ENCODE results near the gene ZNF12.

Gene ZNF12

DNA sequence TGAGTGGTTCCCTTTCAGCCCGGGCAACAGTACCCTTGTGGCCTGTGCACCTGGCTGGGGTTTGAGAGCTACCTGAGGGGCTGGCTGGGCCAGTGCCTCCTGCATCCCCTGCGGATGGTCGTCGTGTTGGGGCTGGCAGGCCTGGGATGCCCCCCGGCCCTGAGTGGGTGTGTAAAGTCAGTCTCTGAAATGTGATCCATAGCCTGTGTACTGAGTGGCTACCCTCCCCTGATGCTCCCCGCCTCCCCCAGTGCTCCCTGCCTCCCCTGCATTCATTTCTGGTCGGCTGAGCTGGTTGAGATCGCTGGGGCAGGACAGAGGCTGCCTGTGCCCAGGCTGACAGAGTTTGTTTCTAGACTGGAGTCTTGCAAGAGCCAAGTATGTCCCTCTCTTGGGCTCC lies 60.3 kb downstream of the ZNF12 start:
- DNase-seq: no peak

- no peak for DNase-seq
Observed at GRCh38 chr7:6644728-6645127, 62.0 kb downstream of the ZNF12 start.

DNA sequence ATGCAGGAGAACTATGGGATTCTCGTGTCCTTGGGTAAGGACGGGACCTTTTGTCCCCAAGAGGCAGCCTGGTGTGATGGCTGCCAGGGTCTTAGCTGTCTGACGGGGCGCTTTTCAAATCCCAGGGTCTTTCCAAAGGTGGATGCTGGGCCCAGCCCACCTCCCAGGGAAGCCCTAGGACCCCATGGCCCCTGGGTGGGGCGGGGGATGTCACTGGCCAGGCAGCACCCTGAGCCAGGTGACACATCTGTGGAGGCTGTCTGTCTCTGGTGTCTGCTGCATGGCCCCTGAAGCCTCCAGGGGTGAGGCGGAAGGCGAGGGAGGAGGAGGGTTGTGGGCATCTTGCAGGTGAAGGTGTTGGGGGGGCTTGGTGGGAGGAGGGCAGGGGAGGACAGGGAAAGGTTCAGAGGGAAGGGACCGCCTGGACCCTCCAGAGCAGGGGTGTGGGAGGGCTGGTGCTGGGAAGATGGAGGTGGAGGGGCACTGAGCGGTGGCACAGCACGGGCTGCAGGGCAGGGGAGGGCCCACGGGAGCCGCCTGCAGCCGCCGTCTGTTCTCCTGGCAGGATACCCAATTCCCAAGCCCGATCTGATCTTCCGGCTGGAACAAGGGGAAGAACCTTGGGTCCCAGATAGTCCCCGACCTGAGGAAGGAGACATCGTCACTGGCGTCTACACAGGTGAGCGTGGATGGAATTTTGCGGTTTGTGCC lies 62.7 kb downstream of the ZNF12 start:
- DNase-seq: no peak

GRCh38 chr7:6642861-6643640 lies 63.7 kb downstream of the ZNF12 start:
- DNase-seq: no peak

DNA sequence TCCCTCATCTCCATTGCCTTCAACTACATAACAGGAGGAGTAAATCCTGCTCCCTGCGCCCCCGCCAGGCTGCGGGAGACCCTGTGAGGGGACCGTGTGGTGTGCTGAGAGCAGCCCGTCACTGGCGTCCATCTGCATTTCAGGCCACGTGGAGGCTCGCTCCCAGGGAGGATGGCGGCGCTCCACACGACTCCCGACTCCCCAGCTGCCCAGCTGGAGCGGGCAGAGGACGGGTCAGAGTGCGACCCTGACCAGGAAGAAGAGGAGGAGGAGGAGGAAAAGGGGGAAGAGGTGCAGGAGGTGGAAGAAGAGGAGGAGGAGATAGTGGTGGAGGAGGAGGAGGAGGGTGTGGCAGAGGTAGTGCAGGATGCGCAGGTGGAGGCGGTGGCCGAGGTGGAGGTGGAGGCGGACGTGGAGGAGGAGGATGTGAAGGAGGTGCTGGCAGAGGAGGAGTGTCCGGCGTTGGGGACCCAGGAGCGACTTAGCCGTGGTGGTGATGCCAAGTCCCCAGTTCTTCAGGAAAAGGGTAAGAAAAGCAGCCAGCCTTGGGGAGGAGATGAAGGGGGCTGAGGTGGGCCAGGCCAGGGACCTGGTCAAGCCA lies 64.4 kb downstream of the ZNF12 start:
- DNase-seq: no peak

- no peak for DNase-seq
Observed at GRCh38 chr7:6641305-6642035, 65.3 kb downstream of the ZNF12 start.

GRCh38 chr7:6640246-6640721 lies 66.5 kb downstream of the ZNF12 start:
- DNase-seq: no peak

GRCh38 chr7:6639627-6640026 lies 67.1 kb downstream of the ZNF12 start:
- DNase-seq: no peak

- DNase-seq: no peak
Observed at GRCh38 chr7:6639032-6639431, 67.7 kb downstream of the ZNF12 start.
